HCT116 (cell line): Measurements from ENCODE around the gene SERPINB4. TPM values are rescaled to one million over a fixed set of nuclear protein-coding genes. Genes with fewer than 3 reads are reported as not detected.

Experiments
- ATAC-seq: fragments of 200-7000 bp; cut with Tn5 transposase; 2 replicates; pipeline ENCODE4 v1.9.1; 2020; ENCODE audit warnings: mild to moderate bottlenecking, moderate library complexity
- BruUV-seq: library from RNA; stranded (reverse); fragments of 400-500 nt; replicated peaks from 2 replicates; lab custom pipeline; 2021; lab: Mats Ljungman, UMichigan
- CTCF ChIA-PET: fragments of 300-600 bp; sonication (Branson Sonifier 250); formaldehyde crosslinking; loops from one replicate; lab custom pipeline; 2021; ENCODE audit warnings: antibody characterized with exemption; lab: Charles Lee
- POLR2A ChIA-PET: fragments of 300-600, 350-600 bp; sonication (Branson Sonifier 250); formaldehyde crosslinking; loops from one replicate; lab custom pipeline; 2021; ENCODE audit warnings: antibody characterized with exemption; lab: Charles Lee
- RAD21 ChIA-PET, 2 experiments: fragments of 300-600 bp; sonication (Branson Sonifier 250); formaldehyde crosslinking; loops; one replicate each; lab custom pipeline; 2023; ENCODE audit warnings: low total read pairs in 2 of 2; ENCODE audit not compliant: uncharacterized antibody in 2 of 2, unreplicated experiment in 2 of 2, low non-redundant PET in 1 of 2; lab: Charles Lee
- DNase-seq: peaks from one replicate; pipeline ENCODE4 v3.0.0-alpha.2; 2010; ENCODE audit warnings: low read depth, low spot score
- H2AFZ ChIP-seq: fragments of 200-600 bp; shearing (Covaris generic), sonication (generic); 2 replicates; pipeline ENCODE4 v1.6.1; 2017; ENCODE audit warnings: low read depth, mixed run types, mixed read lengths, antibody characterized with exemption, low read length; ENCODE audit not compliant: poor library complexity, severe bottlenecking
- H3K27ac ChIP-seq: 2 replicates; pipeline ENCODE4 v1.5.1; 2012; ENCODE audit warnings: low read depth, low read length
- H3K27me3 ChIP-seq: fragments of 200-600 bp; sonication (generic); 2 replicates; pipeline ENCODE4 v1.6.1; 2016; ENCODE audit warnings: mixed run types, low read length, mixed read lengths; ENCODE audit not compliant: insufficient read depth
- H3K36me3 ChIP-seq, 2 experiments: fragments of 200-500 bp in 1 of 2; fragments of 200-600 bp in 1 of 2; sonication (Bioruptor generic) in 1 of 2; sonication (generic) in 1 of 2; 2 replicates each; pipeline versions ENCODE4 v1.5.1 to v1.6.1; 2014 to 2016; ENCODE audit warnings: low read length in 2 of 2, inconsistent platforms in 1 of 2, mixed read lengths in 1 of 2, mixed run types in 1 of 2; ENCODE audit not compliant: insufficient read depth in 2 of 2, control insufficient read depth in 1 of 2
- H3K4me1 ChIP-seq, 2 experiments: fragments of 200-600 bp in 1 of 2; sonication (generic) in 1 of 2; 2 replicates each; pipeline versions ENCODE4 v1.5.1 to v1.6.1; 2012 to 2017; ENCODE audit warnings: low read length in 2 of 2, inconsistent platforms in 1 of 2, mild to moderate bottlenecking in 1 of 2, mixed read lengths in 1 of 2, mixed run types in 1 of 2, moderate library complexity in 1 of 2; ENCODE audit not compliant: insufficient read depth in 2 of 2, control insufficient read depth in 1 of 2
- H3K4me2 ChIP-seq: fragments of 200-600 bp; sonication (generic); 2 replicates; pipeline ENCODE4 v1.6.1; 2017; ENCODE audit warnings: mixed run types, low read length, mixed read lengths
- H3K4me3 ChIP-seq, 2 experiments: fragments of 200-600 bp in 1 of 2; sonication (generic) in 1 of 2; replicated peaks in 1 of 2; 2 replicates each; pipeline ENCODE4 v1.5.1; 2011 to 2016; ENCODE audit warnings: low read length in 2 of 2, control low read depth in 1 of 2, low read depth in 1 of 2, mild to moderate bottlenecking in 1 of 2, mixed read lengths in 1 of 2, mixed run types in 1 of 2
- H3K79me2 ChIP-seq: fragments of 200-600 bp; sonication (generic); 2 replicates; pipeline ENCODE4 v1.6.1; 2017; ENCODE audit warnings: mild to moderate bottlenecking, mixed run types, low read length, moderate library complexity, mixed read lengths; ENCODE audit not compliant: insufficient read depth
- H3K9ac ChIP-seq: fragments of 200-600 bp; sonication (generic); 2 replicates; pipeline ENCODE4 v1.6.1; 2016; ENCODE audit warnings: low read length, mixed read lengths
- H3K9me2 ChIP-seq: fragments of 200-600 bp; sonication (generic), shearing (Covaris generic); 2 replicates; pipeline ENCODE4 v1.6.1; 2017; ENCODE audit warnings: mixed run types, mild to moderate bottlenecking, moderate library complexity; ENCODE audit not compliant: insufficient read depth
- H3K9me3 ChIP-seq, 2 experiments: fragments of 200-500 bp in 1 of 2; fragments of 200-600 bp in 1 of 2; sonication (Bioruptor generic) in 1 of 2; sonication (generic) in 1 of 2; 2 replicates each; pipeline ENCODE4 v1.6.1; 2014 to 2017; ENCODE audit warnings: low read length in 2 of 2, mixed read lengths in 2 of 2, inconsistent platforms in 1 of 2, low read depth in 1 of 2, mild to moderate bottlenecking in 1 of 2, mixed run types in 1 of 2, moderate library complexity in 1 of 2; ENCODE audit not compliant: control insufficient read depth in 1 of 2, insufficient read depth in 1 of 2
- H4K20me1 ChIP-seq: fragments of 200-600 bp; sonication (generic), shearing (Covaris generic); 2 replicates; pipeline ENCODE4 v1.6.1; 2017; ENCODE audit warnings: mixed run types, mild to moderate bottlenecking, moderate library complexity; ENCODE audit not compliant: insufficient read depth
- ATF3 ChIP-seq: IDR thresholded peaks from 2 replicates; pipeline ENCODE4 v1.6.1; 2012
- CBX3 ChIP-seq: IDR thresholded peaks from 2 replicates; pipeline ENCODE4 v1.6.1; 2012; ENCODE audit warnings: low read depth
- CEBPB ChIP-seq: IDR thresholded peaks from 2 replicates; pipeline ENCODE4 v1.6.1; 2012; ENCODE audit warnings: low read depth
- CTCF ChIP-seq, 3 experiments: fragments of 200-600 bp in 1 of 3; sonication (generic) in 1 of 3; IDR thresholded peaks in 2 of 3; conservative IDR thresholded peaks in 1 of 3; 2 replicates each; pipeline ENCODE4 v1.5.1; 2012 to 2017; ENCODE audit warnings: low read depth in 2 of 3, low read length in 2 of 3, antibody characterized with exemption in 1 of 3, borderline replicate concordance in 1 of 3, control low read depth in 1 of 3, mild to moderate bottlenecking in 1 of 3, mixed read lengths in 1 of 3, mixed run types in 1 of 3, moderate library complexity in 1 of 3; ENCODE audit not compliant: insufficient read depth in 1 of 3
- EZH2 ChIP-seq: fragments of 200-600 bp; sonication (generic); IDR thresholded peaks from 2 replicates; pipeline ENCODE4 v1.6.1; 2017; ENCODE audit warnings: antibody characterized with exemption, mixed run types
- JUND ChIP-seq: IDR thresholded peaks from 2 replicates; pipeline ENCODE4 v1.6.1; 2012
- MAX ChIP-seq: IDR thresholded peaks from 2 replicates; pipeline ENCODE4 v1.6.1; 2012
- POLR2A ChIP-seq: IDR thresholded peaks from 2 replicates; pipeline ENCODE4 v1.7.0; 2011; ENCODE audit warnings: borderline replicate concordance; ENCODE audit not compliant: insufficient read depth, insufficient read length; ENCODE audit errors: extremely low read depth
- RAD21 ChIP-seq: IDR thresholded peaks from 2 replicates; pipeline ENCODE4 v1.6.1; 2012; ENCODE audit warnings: low read depth, mild to moderate bottlenecking
- SP1 ChIP-seq: IDR thresholded peaks from 2 replicates; pipeline ENCODE4 v1.6.1; 2012; ENCODE audit warnings: low read depth
- SRF ChIP-seq: IDR thresholded peaks from 2 replicates; pipeline ENCODE4 v1.6.1; 2012; ENCODE audit warnings: low read depth
- TCF7L2 ChIP-seq: IDR thresholded peaks from 2 replicates; pipeline ENCODE4 v1.7.0; 2011; ENCODE audit warnings: borderline replicate concordance, inconsistent platforms; ENCODE audit not compliant: insufficient read depth, insufficient read length; ENCODE audit errors: extremely low read depth
- ZFX ChIP-seq: fragments of 450-650 bp; IDR thresholded peaks from 2 replicates; pipeline ENCODE4 v1.6.1; 2017
- ZNF274 ChIP-seq: fragments of 200-500 bp; sonication (Bioruptor generic); IDR thresholded peaks from 2 replicates; pipeline ENCODE4 v1.6.1; 2014; ENCODE audit warnings: mild to moderate bottlenecking, low read depth, low read length, inconsistent platforms
- intact Hi-C: fragments of 100-400 bp; cut with micrococcal nuclease; formaldehyde crosslinking; loops from 2 replicates; pipeline ENCODE4 v1.10.0; 2022
- total RNA-seq: library from RNA; stranded (reverse); gene quantifications from one replicate; pipeline ENCODE4 v1.2.1, GENCODE V29; 2021; ENCODE audit not compliant: unreplicated experiment

The SERPINB4 gene
- total RNA-seq, 1 experiment from 2014 or later = not detected

GRCh38 chr18:63684718-63685117 lies 40.7 kb upstream of the SERPINB4 start:
- DNase-seq (no peak), ATAC-seq (no peak)
- BruUV-seq = no TSS peak
- Histone ChIP-seq H3K4me1 (no peaks in the 10 kb centered on the region; a peak in 1 of 4 replicates), H3K27ac (no peak overlapping the region), H3K9me3 (no peaks in the 10 kb centered on the region), H3K4me3 (no peak overlapping the region), H3K27me3 (no peaks in the 10 kb centered on the region), H4K20me1 (no peaks in the 10 kb centered on the region), H2AFZ (no peak overlapping the region), H3K79me2 (no peaks in the 10 kb centered on the region), H3K9ac (no peak overlapping the region), H3K4me2 (no peak overlapping the region), H3K36me3 (no peaks in the 10 kb centered on the region), H3K9me2 (no peaks in the 10 kb centered on the region)
- intact Hi-C loops = no loop called here
- TF ChIP-seq POLR2A = no peak
- no peak for TF ChIP-seq TCF7L2
- no peak for TF ChIP-seq SRF
- no peak for TF ChIP-seq SP1
- no peak for TF ChIP-seq CBX3
- TF ChIP-seq EZH2 = no peak
- TF ChIP-seq ATF3 = no peak
- TF ChIP-seq RAD21 = no peak
- TF ChIP-seq CTCF (IDR thresholded peaks at IDR 0.05 in 2 of 3, conservative IDR thresholded peaks at IDR 0.05 in 1 of 3; ENCODE audit: borderline replicate concordance in 1 of 3, insufficient read depth in 1 of 3, low read depth in 2 of 3, low read length in 2 of 3) = no peak
- POLR2A ChIA-PET = no interaction called here
- CTCF ChIA-PET = no interaction called here
- RAD21 ChIA-PET = no interaction called here

GRCh38 chr18:63683890-63684289 lies 39.8 kb upstream of the SERPINB4 start:
- H3K4me1 ChIP-seq = no peaks in the 10 kb centered on the region; a peak in 1 of 4 replicates
- no peak overlapping the region for H3K27ac ChIP-seq
- ChIA-PET POLR2A (no interaction called here), CTCF (no interaction called here), RAD21 (no interaction called here)
- no peak for TF ChIP-seq CEBPB
- no peak for TF ChIP-seq ZNF274
- TF ChIP-seq ATF3 = no peak
- no peak for TF ChIP-seq MAX
- no peak for TF ChIP-seq CBX3
- no peak for TF ChIP-seq ZFX
- TF ChIP-seq POLR2A = no peak
- no peak for TF ChIP-seq JUND
- TF ChIP-seq EZH2 = no peak
- no peak for TF ChIP-seq SP1
- no peak for TF ChIP-seq TCF7L2
- no peak for ATAC-seq
- H3K4me3 ChIP-seq = no peak overlapping the region
- H3K4me2 ChIP-seq = no peak overlapping the region
- H3K9ac ChIP-seq = no peak overlapping the region
- H4K20me1 ChIP-seq = no peaks in the 10 kb centered on the region
- no peak for DNase-seq
- H3K9me3 ChIP-seq = no peaks in the 10 kb centered on the region
- no peaks in the 10 kb centered on the region for H3K9me2 ChIP-seq
- no peaks in the 10 kb centered on the region for H3K27me3 ChIP-seq
- no peak overlapping the region for H2AFZ ChIP-seq
- H3K36me3 ChIP-seq = no peaks in the 10 kb centered on the region
- intact Hi-C loops = no loop called here
- BruUV-seq = no TSS peak
- no peaks in the 10 kb centered on the region for H3K79me2 ChIP-seq
